ENCODE results near the gene PAQR7.

DNA sequence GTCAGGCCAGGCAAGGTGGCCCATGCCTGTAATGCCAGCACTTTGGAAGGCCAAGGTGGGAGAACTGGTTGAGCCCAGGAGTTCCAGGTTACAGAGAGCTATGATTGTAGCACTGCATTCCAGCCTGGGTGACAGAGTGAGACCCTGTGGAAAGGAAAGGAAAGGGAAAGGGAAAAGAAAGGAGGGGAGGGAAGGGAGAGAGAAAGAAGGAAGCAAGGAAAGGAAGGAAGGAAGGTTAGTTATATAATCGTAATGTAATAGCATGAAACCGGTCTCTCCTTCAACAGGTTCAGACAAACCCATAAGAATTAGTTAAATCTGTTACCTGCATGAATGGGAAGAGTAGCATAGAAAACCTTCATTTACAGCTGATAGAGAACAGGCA is 1.2 kb upstream of the PAQR7 start:
- TF ChIP-seq TEAD4 (IDR thresholded peaks at IDR 0.05) (no peak), EGR1 (IDR thresholded peaks at IDR 0.05) (no peak), CEBPB (IDR thresholded peaks at IDR 0.05) (no peak), CREB1 (IDR thresholded peaks at IDR 0.05; ENCODE audit: low read depth) (no peak), TAF1 (IDR thresholded peaks at IDR 0.05; ENCODE audit: low read depth) (no peak), RAD21 (IDR thresholded peaks at IDR 0.05; ENCODE audit: low read depth) (no peak), FOXM1 (IDR thresholded peaks at IDR 0.05; ENCODE audit: borderline replicate concordance, low read depth) (no peak)
- TF ChIP-seq, protein P1, sequence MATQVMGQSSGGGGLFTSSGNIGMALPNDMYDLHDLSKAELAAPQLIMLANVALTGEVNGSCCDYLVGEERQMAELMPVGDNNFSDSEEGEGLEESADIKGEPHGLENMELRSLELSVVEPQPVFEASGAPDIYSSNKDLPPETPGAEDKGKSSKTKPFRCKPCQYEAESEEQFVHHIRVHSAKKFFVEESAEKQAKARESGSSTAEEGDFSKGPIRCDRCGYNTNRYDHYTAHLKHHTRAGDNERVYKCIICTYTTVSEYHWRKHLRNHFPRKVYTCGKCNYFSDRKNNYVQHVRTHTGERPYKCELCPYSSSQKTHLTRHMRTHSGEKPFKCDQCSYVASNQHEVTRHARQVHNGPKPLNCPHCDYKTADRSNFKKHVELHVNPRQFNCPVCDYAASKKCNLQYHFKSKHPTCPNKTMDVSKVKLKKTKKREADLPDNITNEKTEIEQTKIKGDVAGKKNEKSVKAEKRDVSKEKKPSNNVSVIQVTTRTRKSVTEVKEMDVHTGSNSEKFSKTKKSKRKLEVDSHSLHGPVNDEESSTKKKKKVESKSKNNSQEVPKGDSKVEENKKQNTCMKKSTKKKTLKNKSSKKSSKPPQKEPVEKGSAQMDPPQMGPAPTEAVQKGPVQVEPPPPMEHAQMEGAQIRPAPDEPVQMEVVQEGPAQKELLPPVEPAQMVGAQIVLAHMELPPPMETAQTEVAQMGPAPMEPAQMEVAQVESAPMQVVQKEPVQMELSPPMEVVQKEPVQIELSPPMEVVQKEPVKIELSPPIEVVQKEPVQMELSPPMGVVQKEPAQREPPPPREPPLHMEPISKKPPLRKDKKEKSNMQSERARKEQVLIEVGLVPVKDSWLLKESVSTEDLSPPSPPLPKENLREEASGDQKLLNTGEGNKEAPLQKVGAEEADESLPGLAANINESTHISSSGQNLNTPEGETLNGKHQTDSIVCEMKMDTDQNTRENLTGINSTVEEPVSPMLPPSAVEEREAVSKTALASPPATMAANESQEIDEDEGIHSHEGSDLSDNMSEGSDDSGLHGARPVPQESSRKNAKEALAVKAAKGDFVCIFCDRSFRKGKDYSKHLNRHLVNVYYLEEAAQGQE (IDR thresholded peaks at IDR 0.05; ENCODE audit: low read depth) = no peak
- TF ChIP-seq, protein P2, sequence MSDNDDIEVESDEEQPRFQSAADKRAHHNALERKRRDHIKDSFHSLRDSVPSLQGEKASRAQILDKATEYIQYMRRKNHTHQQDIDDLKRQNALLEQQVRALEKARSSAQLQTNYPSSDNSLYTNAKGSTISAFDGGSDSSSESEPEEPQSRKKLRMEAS (IDR thresholded peaks at IDR 0.05) = no peak
